ENCODE measurements around the gene CYP51A1. TPM values are rescaled to one million over a fixed set of nuclear protein-coding genes. Genes with fewer than 3 reads are reported as not detected.

CYP51A1 gene
- total RNA-seq, 1 donor from 2014 or later: 130 TPM

DNA sequence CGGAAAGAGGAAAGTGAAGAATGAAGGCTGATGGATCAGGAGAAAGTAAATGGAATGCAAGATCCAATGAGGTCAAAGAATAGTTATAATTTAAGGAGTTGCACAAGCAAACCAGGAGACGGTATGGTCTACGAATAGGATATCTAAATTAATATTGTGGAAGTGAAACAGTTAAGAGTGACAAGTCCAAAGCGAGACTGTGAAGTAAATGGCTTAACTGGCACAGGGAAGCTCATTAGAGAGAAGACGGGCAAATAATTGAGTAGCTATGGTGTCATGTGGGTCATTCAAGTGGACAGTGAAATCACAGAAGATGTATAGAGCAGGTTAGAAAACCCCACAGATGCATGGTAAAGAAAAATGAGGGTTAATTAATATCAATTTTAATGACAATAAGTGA is 3.2 kb downstream of the CYP51A1 start:
- Mint-ChIP-seq H3K9me3 (peaks cover 4% of the 10 kb centered on the region), H3K4me3 (no peak overlapping the region), H3K4me1 (peaks cover 30% of the 10 kb centered on the region), H3K36me3 (peaks cover 39% of the 10 kb centered on the region), H3K27ac (no peak overlapping the region), H3K27me3 (ENCODE audit: insufficient read depth, low read depth) (peaks cover 9% of the 10 kb centered on the region)
- H2AFZ ChIP-seq (replicated peaks): no peak overlapping the region
- H3K79me2 ChIP-seq (ENCODE audit: low read depth): peaks cover 68% of the 10 kb centered on the region
- no peak overlapping the region for H3K4me2 ChIP-seq
- no peak overlapping the region for H3K9ac ChIP-seq
- no peak for DNase-seq (ENCODE audit: low spot score)
- H3K4me3 ChIP-seq: peak overlapping the region; percentile 95
- peaks cover 19% of the 10 kb centered on the region for H3F3A ChIP-seq (ENCODE audit: low read depth)
- no peaks in the 10 kb centered on the region for H3K27me3 ChIP-seq
- H3K9me3 ChIP-seq (ENCODE audit: low read depth): no peaks in the 10 kb centered on the region
- peaks cover 34% of the 10 kb centered on the region for H3K36me3 ChIP-seq
- H4K20me1 ChIP-seq (ENCODE audit: low read depth): peaks cover 38% of the 10 kb centered on the region
- no peak overlapping the region for H3K27ac ChIP-seq
- peaks cover 24% of the 10 kb centered on the region for H3K4me1 ChIP-seq
- TF ChIP-seq EZH2 (IDR thresholded peaks at IDR 0.05) (no peak), EZH2phosphoT487 (IDR thresholded peaks at IDR 0.05) (no peak)
- TF ChIP-seq, protein P1, sequence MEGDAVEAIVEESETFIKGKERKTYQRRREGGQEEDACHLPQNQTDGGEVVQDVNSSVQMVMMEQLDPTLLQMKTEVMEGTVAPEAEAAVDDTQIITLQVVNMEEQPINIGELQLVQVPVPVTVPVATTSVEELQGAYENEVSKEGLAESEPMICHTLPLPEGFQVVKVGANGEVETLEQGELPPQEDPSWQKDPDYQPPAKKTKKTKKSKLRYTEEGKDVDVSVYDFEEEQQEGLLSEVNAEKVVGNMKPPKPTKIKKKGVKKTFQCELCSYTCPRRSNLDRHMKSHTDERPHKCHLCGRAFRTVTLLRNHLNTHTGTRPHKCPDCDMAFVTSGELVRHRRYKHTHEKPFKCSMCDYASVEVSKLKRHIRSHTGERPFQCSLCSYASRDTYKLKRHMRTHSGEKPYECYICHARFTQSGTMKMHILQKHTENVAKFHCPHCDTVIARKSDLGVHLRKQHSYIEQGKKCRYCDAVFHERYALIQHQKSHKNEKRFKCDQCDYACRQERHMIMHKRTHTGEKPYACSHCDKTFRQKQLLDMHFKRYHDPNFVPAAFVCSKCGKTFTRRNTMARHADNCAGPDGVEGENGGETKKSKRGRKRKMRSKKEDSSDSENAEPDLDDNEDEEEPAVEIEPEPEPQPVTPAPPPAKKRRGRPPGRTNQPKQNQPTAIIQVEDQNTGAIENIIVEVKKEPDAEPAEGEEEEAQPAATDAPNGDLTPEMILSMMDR (IDR thresholded peaks at IDR 0.05): no peak

DNA sequence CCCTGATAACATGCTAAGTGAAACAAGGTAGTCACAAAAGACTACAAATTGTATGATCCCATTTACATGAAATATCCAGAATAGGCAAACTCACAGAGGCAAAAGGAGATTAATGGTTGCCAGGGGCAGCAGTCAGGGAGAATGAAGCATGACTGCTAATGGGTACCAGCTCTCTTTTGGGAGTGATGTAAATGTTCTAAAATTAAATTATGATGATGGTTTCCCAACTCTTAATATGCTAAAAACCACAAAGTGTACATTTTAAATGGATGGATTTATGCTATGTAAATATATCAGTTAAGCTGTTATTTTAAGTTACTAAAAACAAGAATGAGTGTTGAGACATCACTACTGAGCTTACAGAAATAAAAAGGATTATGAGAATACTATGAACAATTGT is 12.6 kb downstream of the CYP51A1 start:
- peaks cover 6% of the 10 kb centered on the region for H3K4me1 Mint-ChIP-seq
- H3K9me3 Mint-ChIP-seq: no peaks in the 10 kb centered on the region
- peaks cover 48% of the 10 kb centered on the region for H3K36me3 ChIP-seq

DNA sequence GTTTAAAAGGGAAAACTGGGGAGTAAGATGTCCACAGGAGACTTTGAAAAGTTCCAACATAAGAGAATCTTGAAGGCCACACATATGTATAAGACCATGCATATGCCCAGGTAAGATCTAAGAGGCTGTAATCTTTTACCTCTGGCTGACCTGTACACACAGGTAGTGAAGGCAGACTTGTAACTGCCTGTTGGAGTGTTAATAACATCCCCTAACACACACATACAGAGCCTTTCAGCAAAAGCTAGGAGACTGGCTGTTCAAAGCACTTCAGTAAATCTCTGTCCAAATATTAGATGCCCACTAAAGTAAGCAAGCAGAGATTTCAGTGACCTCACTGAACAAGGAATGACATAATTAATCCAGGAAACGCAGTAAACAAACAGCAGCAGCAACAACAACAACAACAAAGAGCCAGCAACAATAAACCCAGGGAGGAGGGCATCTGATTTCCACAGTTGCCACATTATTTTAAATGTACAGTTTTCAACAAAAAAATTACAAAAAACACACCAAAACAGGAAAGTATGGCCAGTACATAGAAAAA is 15.0 kb downstream of the CYP51A1 start:
- Histone ChIP-seq H3K9me3 (ENCODE audit: low read depth) (no peaks in the 10 kb centered on the region), H3K27ac (no peak overlapping the region), H2AFZ (replicated peaks) (no peak overlapping the region), H3K4me2 (no peak overlapping the region), H4K20me1 (ENCODE audit: low read depth) (peaks cover 29% of the 10 kb centered on the region), H3K4me3 (no peak overlapping the region), H3F3A (ENCODE audit: low read depth) (no peaks in the 10 kb centered on the region), H3K9ac (no peak overlapping the region), H3K79me2 (ENCODE audit: low read depth) (peaks cover 94% of the 10 kb centered on the region), H3K4me1 (no peaks in the 10 kb centered on the region), H3K27me3 (no peaks in the 10 kb centered on the region), H3K36me3 (peaks cover 45% of the 10 kb centered on the region)
- H3K4me1 Mint-ChIP-seq: peaks cover 6% of the 10 kb centered on the region
- no peak overlapping the region for H3K27ac Mint-ChIP-seq
- H3K9me3 Mint-ChIP-seq: no peaks in the 10 kb centered on the region
- H3K27me3 Mint-ChIP-seq (ENCODE audit: insufficient read depth, low read depth): no peaks in the 10 kb centered on the region
- H3K36me3 Mint-ChIP-seq: peaks cover 72% of the 10 kb centered on the region
- H3K4me3 Mint-ChIP-seq: no peak overlapping the region
- no peak for DNase-seq (ENCODE audit: low spot score)
- TF ChIP-seq EZH2 (IDR thresholded peaks at IDR 0.05) (no peak), EZH2phosphoT487 (IDR thresholded peaks at IDR 0.05) (no peak)
- TF ChIP-seq, protein P1 (IDR thresholded peaks at IDR 0.05): no peak

More for the DNA sequence above, 12.6 kb downstream of the CYP51A1 start:
- Histone ChIP-seq H3K9ac (no peak overlapping the region), H3K4me2 (no peak overlapping the region), H4K20me1 (ENCODE audit: low read depth) (peaks cover 26% of the 10 kb centered on the region), H3K4me1 (no peaks in the 10 kb centered on the region), H3K9me3 (ENCODE audit: low read depth) (no peaks in the 10 kb centered on the region), H3K4me3 (no peak overlapping the region), H3K79me2 (ENCODE audit: low read depth) (peaks cover 83% of the 10 kb centered on the region), H3K27me3 (no peaks in the 10 kb centered on the region), H2AFZ (replicated peaks) (no peak overlapping the region), H3K27ac (no peak overlapping the region), H3F3A (ENCODE audit: low read depth) (no peaks in the 10 kb centered on the region)
- TF ChIP-seq EZH2phosphoT487 (IDR thresholded peaks at IDR 0.05): no peak
- TF ChIP-seq, protein P1 (IDR thresholded peaks at IDR 0.05): no peak
- TF ChIP-seq EZH2 (IDR thresholded peaks at IDR 0.05): no peak
- Mint-ChIP-seq H3K36me3 (peaks cover 66% of the 10 kb centered on the region), H3K4me3 (no peak overlapping the region), H3K27ac (no peak overlapping the region), H3K27me3 (ENCODE audit: insufficient read depth, low read depth) (peaks cover 2% of the 10 kb centered on the region)
- DNase-seq (ENCODE audit: low spot score): no peak

All from neural progenitor cell (in vitro differentiated cells).